ENCODE data around the gene ATP8B3.

ATP8B3 gene

GRCh38 chr19:1744822-1745563, 67.1 kb downstream of the ATP8B3 start:
- DNase-seq (ENCODE audit: low read depth, low spot score), result no peak

GRCh38 chr19:1744133-1744665, 67.9 kb downstream of the ATP8B3 start:
- DNase-seq (ENCODE audit: low read depth, low spot score), result no peak

- DNase-seq (ENCODE audit: low read depth, low spot score), result no peak
Observed at GRCh38 chr19:1742989-1743696, 68.9 kb downstream of the ATP8B3 start.

- DNase-seq (ENCODE audit: low read depth, low spot score), result no peak
Observed at GRCh38 chr19:1739960-1740629, 72.0 kb downstream of the ATP8B3 start.

- DNase-seq (ENCODE audit: low read depth, low spot score), result no peak
Observed at GRCh38 chr19:1736927-1737326, 75.1 kb downstream of the ATP8B3 start.

GRCh38 chr19:1736280-1736679, 75.8 kb downstream of the ATP8B3 start:
- DNase-seq (ENCODE audit: low read depth, low spot score), result no peak

- DNase-seq (ENCODE audit: low read depth, low spot score), result no peak
Observed at GRCh38 chr19:1734321-1734966, 77.6 kb downstream of the ATP8B3 start.

Data from iPS DF 19.7 (cell line).